Peyer's patch (tissue), 4 donors: ENCODE results near the gene SLC7A9.

Source experiments
- CTCF ChIP-seq, 6 experiments: fragments of 450-650 bp in 4 of 6; fragments of 200-600 bp in 2 of 6; sonication (generic) in 1 of 6; IDR thresholded peaks; one replicate each; pipeline ENCODE4 v1.5.1; 2017 to 2019; ENCODE audit warnings: antibody characterized with exemption in 6 of 6, mild to moderate bottlenecking in 3 of 6, moderate library complexity in 1 of 6
- POLR2A ChIP-seq, 2 donors: fragments of 450-650 bp; IDR thresholded peaks; one replicate each; pipeline ENCODE4 v1.5.1; 2017; ENCODE audit warnings: antibody characterized with exemption in 2 of 2, mild to moderate bottlenecking in 2 of 2, moderate library complexity in 2 of 2

GRCh38 chr19:32916969-32917615, 47.5 kb upstream of the SLC7A9 start:
- TF ChIP-seq CTCF (IDR thresholded peaks at IDR 0.05) (no peak), POLR2A (IDR thresholded peaks at IDR 0.05) (no peak)
